PC-9 (cell line): Measurements from ENCODE around the gene CEP63. TPM values are rescaled to one million over a fixed set of nuclear protein-coding genes. Genes with fewer than 3 reads are reported as not detected.

Experiments
- BruUV-seq: library from RNA; stranded (reverse); fragments of 400-500 nt; replicated peaks from 2 replicates; lab custom pipeline; 2021; lab: Mats Ljungman, UMichigan
- CTCF ChIA-PET: fragments of 300-600 bp; sonication (Branson Sonifier 250); formaldehyde crosslinking; loops from one replicate; lab custom pipeline; 2022; ENCODE audit warnings: antibody characterized with exemption; lab: Charles Lee
- POLR2A ChIA-PET: fragments of 300-600 bp; sonication (Branson Sonifier 250); formaldehyde crosslinking; loops from one replicate; lab custom pipeline; 2022; ENCODE audit warnings: antibody characterized with exemption; ENCODE audit not compliant: unreplicated experiment; lab: Charles Lee
- DNase-seq, 2 experiments: peaks; one replicate each; pipeline versions ENCODE4 v3.0.0 to v3.0.0-alpha.2; 2015 to 2022; ENCODE audit warnings: mixed read lengths in 1 of 2
- H2AFZ ChIP-seq: fragments of 200-600 bp; sonication (generic); 2 replicates; pipeline ENCODE4 v1.8.1; 2017; ENCODE audit warnings: antibody characterized with exemption
- H3F3A ChIP-seq: fragments of 200-600 bp; sonication (generic); 2 replicates; pipeline ENCODE4 v1.8.1; 2017; ENCODE audit warnings: antibody characterized with exemption, mild to moderate bottlenecking, low read depth; ENCODE audit not compliant: insufficient read depth
- H3K27ac ChIP-seq: fragments of 200-600 bp; sonication (generic); 2 replicates; pipeline ENCODE4 v1.6.1; 2016; ENCODE audit warnings: mixed run types
- H3K27me3 ChIP-seq: fragments of 200-600 bp; sonication (generic); 2 replicates; pipeline ENCODE4 v1.6.1; 2016; ENCODE audit warnings: low read depth, mixed run types; ENCODE audit not compliant: insufficient read depth
- H3K36me3 ChIP-seq: fragments of 200-600 bp; sonication (generic); 2 replicates; pipeline ENCODE4 v1.6.1; 2016; ENCODE audit warnings: low read depth, mixed run types
- H3K4me1 ChIP-seq: fragments of 200-600 bp; sonication (generic); replicated peaks from 2 replicates; pipeline ENCODE4 v1.6.1; 2016; ENCODE audit warnings: mixed run types; ENCODE audit not compliant: insufficient read depth
- H3K4me2 ChIP-seq: fragments of 200-600 bp; sonication (generic); 2 replicates; pipeline ENCODE4 v1.6.1; 2017; ENCODE audit warnings: mixed run types
- H3K4me3 ChIP-seq: fragments of 200-600 bp; sonication (generic); 2 replicates; pipeline ENCODE4 v1.6.1; 2016; ENCODE audit warnings: mixed run types
- H3K79me2 ChIP-seq: fragments of 200-600 bp; sonication (generic); 2 replicates; pipeline ENCODE4 v1.6.1; 2017; ENCODE audit warnings: low read depth, mixed run types
- H3K9me2 ChIP-seq: fragments of 200-600 bp; sonication (generic); 2 replicates; pipeline ENCODE4 v1.8.1; 2017; ENCODE audit warnings: mild to moderate bottlenecking; ENCODE audit not compliant: insufficient read depth
- H3K9me3 ChIP-seq: fragments of 200-600 bp; sonication (generic); 2 replicates; pipeline ENCODE4 v1.8.1; 2016; ENCODE audit warnings: low read depth; ENCODE audit not compliant: insufficient read depth
- H4K20me1 ChIP-seq: fragments of 200-600 bp; sonication (generic); 2 replicates; pipeline ENCODE4 v1.8.1; 2017; ENCODE audit not compliant: insufficient read depth
- CTCF ChIP-seq: fragments of 200-600 bp; sonication (generic); conservative IDR thresholded peaks from 2 replicates; pipeline ENCODE4 v1.6.1; 2017; ENCODE audit warnings: mixed run types, antibody characterized with exemption, mild to moderate bottlenecking, moderate library complexity
- EZH2 ChIP-seq: fragments of 200-600 bp; sonication (generic); IDR thresholded peaks from 2 replicates; pipeline ENCODE4 v1.8.0; 2017; ENCODE audit warnings: antibody characterized with exemption, low read depth
- intact Hi-C: fragments of 100-400 bp; cut with micrococcal nuclease; formaldehyde crosslinking; loops from one replicate; pipeline ENCODE4 v1.10.0; 2022; ENCODE audit not compliant: unreplicated experiment
- total RNA-seq: library from RNA; stranded (reverse); gene quantifications from 2 replicates; pipeline ENCODE4 v1.2.3, GENCODE V29; 2021

The CEP63 gene
- total RNA-seq, 1 experiment from 2014 or later, result 31.5 TPM

- Histone ChIP-seq H3K4me2 (no peak overlapping the region), H4K20me1 (no peaks in the 10 kb centered on the region), H2AFZ (no peak overlapping the region), H3K36me3 (no peaks in the 10 kb centered on the region), H3K4me3 (no peak overlapping the region), H3K79me2 (no peaks in the 10 kb centered on the region), H3K4me1 (no peaks in the 10 kb centered on the region), H3K27ac (no peak overlapping the region), H3F3A (no peaks in the 10 kb centered on the region), H3K9me2 (no peaks in the 10 kb centered on the region), H3K27me3 (no peaks in the 10 kb centered on the region), H3K9me3 (no peaks in the 10 kb centered on the region)
- no peak for DNase-seq
- intact Hi-C loops, result no loop called here
- POLR2A ChIA-PET, result no interaction called here
- CTCF ChIA-PET, result no interaction called here
- no peak for TF ChIP-seq CTCF
- TF ChIP-seq EZH2, result no peak
- no TSS peak for BruUV-seq
Measured at GRCh38 chr3:134559591-134559990, 73.7 kb downstream of the CEP63 start.

GRCh38 chr3:134562055-134562454, 76.2 kb downstream of the CEP63 start:
- Histone ChIP-seq H3K9me2 (no peaks in the 10 kb centered on the region), H4K20me1 (no peaks in the 10 kb centered on the region), H3K79me2 (no peaks in the 10 kb centered on the region), H3F3A (no peaks in the 10 kb centered on the region), H3K4me1 (no peaks in the 10 kb centered on the region), H3K4me2 (no peak overlapping the region), H2AFZ (no peak overlapping the region), H3K4me3 (no peak overlapping the region), H3K36me3 (no peaks in the 10 kb centered on the region), H3K27ac (no peak overlapping the region), H3K27me3 (no peaks in the 10 kb centered on the region), H3K9me3 (no peaks in the 10 kb centered on the region)
- no peak for DNase-seq
- BruUV-seq, result no TSS peak
- POLR2A ChIA-PET, result no interaction called here
- intact Hi-C loops, result no loop called here
- CTCF ChIA-PET, result no interaction called here
- TF ChIP-seq CTCF, result no peak

- H3K27ac ChIP-seq, result no peak overlapping the region
- H3K27me3 ChIP-seq, result no peaks in the 10 kb centered on the region
- no peak for DNase-seq
- ChIA-PET CTCF (no interaction called here), POLR2A (no interaction called here)
- no peak for TF ChIP-seq EZH2
- TF ChIP-seq CTCF, result no peak
- BruUV-seq, result no TSS peak
- no peak overlapping the region for H3K4me3 ChIP-seq
- intact Hi-C loops, result no loop called here
- no peak overlapping the region for H3K4me2 ChIP-seq
- no peaks in the 10 kb centered on the region for H3K9me2 ChIP-seq
- no peaks in the 10 kb centered on the region for H3K36me3 ChIP-seq
- H2AFZ ChIP-seq, result no peak overlapping the region
- no peaks in the 10 kb centered on the region for H3K4me1 ChIP-seq
- H3K9me3 ChIP-seq, result no peaks in the 10 kb centered on the region
- H3F3A ChIP-seq, result no peaks in the 10 kb centered on the region
- no peaks in the 10 kb centered on the region for H4K20me1 ChIP-seq
- no peaks in the 10 kb centered on the region for H3K79me2 ChIP-seq
Measured at GRCh38 chr3:134563601-134564000, 77.7 kb downstream of the CEP63 start.
